ENCODE results near the gene TRAPPC12. TPM values are rescaled to one million over a fixed set of nuclear protein-coding genes. Genes with fewer than 3 reads are reported as not detected.

Gene TRAPPC12
- polyA plus RNA-seq, 1 donor (not counting 4 experiments of a cell fraction or from before 2014, with no cell fraction given), result 44.2 TPM

- H3K4me1 ChIP-seq (ENCODE audit: control insufficient read depth, extremely low read depth, insufficient read depth, low read length), result no peaks in the 10 kb centered on the region
- H3K27ac ChIP-seq (ENCODE audit: control insufficient read depth, insufficient read depth, low read length), result no peak overlapping the region
- H3K4me2 ChIP-seq (ENCODE audit: control insufficient read depth, extremely low read depth, insufficient read depth, low read depth, low read length), result no peak overlapping the region
- FAIRE-seq (no peak), DNase-seq (ENCODE audit: low read depth, low spot score) (no peak)
- H3K27me3 ChIP-seq (ENCODE audit: control insufficient read depth, extremely low read depth, insufficient read depth, low read length), result no peaks in the 10 kb centered on the region
- H3K9me1 ChIP-seq (ENCODE audit: control insufficient read depth, extremely low read depth, insufficient read depth, low read length), result no peaks in the 10 kb centered on the region
- no peak overlapping the region for H2AFZ ChIP-seq (ENCODE audit: control insufficient read depth, low read length)
- no peak for TF ChIP-seq EZH2 (IDR thresholded peaks at IDR 0.05; ENCODE audit: low read length)
- TF ChIP-seq CTCF (optimal IDR thresholded peaks at IDR 0.05 in 1 of 3, IDR thresholded peaks at IDR 0.05 in 1 of 3, conservative IDR thresholded peaks at IDR 0.05 in 1 of 3; ENCODE audit: extremely low read depth in 1 of 3, insufficient read depth in 2 of 3, low read length in 3 of 3), result no peak
- H3K36me3 ChIP-seq (ENCODE audit: control insufficient read depth in 2 of 2, extremely low read depth in 1 of 2, insufficient read depth in 2 of 2, low read length in 2 of 2), result no peaks in the 10 kb centered on the region
- H4K20me1 ChIP-seq (ENCODE audit: control insufficient read depth, extremely low read depth, insufficient read depth, low read length), result no peaks in the 10 kb centered on the region
- dilution Hi-C loops (cut with MboI; ENCODE audit: extremely low pct_ligation_motif_present, low sequenced_read_pairs), result no loop called here
- no peak overlapping the region for H3K9ac ChIP-seq (ENCODE audit: control insufficient read depth, extremely low read depth, insufficient read depth, low read length)
- no peaks in the 10 kb centered on the region for H3K9me3 ChIP-seq (ENCODE audit: control insufficient read depth, low read depth, low read length)
- H3K4me3 ChIP-seq (ENCODE audit: control insufficient read depth in 2 of 3, extremely low read depth in 1 of 3, insufficient read depth in 2 of 3, low read depth in 1 of 3, low read length in 3 of 3), result no peak overlapping the region
- H3K79me2 ChIP-seq (ENCODE audit: control insufficient read depth, insufficient read depth, low read length), result no peaks in the 10 kb centered on the region
Measured at GRCh38 chr2:3488061-3488531, 108.6 kb downstream of the TRAPPC12 start.

- no peak for TF ChIP-seq CTCF (optimal IDR thresholded peaks at IDR 0.05 in 1 of 3, IDR thresholded peaks at IDR 0.05 in 1 of 3, conservative IDR thresholded peaks at IDR 0.05 in 1 of 3; ENCODE audit: extremely low read depth in 1 of 3, insufficient read depth in 2 of 3, low read length in 3 of 3)
- TF ChIP-seq EZH2 (IDR thresholded peaks at IDR 0.05; ENCODE audit: low read length), result no peak
- Histone ChIP-seq H4K20me1 (ENCODE audit: control insufficient read depth, extremely low read depth, insufficient read depth, low read length) (no peaks in the 10 kb centered on the region), H3K9ac (ENCODE audit: control insufficient read depth, extremely low read depth, insufficient read depth, low read length) (no peak overlapping the region), H3K9me1 (ENCODE audit: control insufficient read depth, extremely low read depth, insufficient read depth, low read length) (no peaks in the 10 kb centered on the region), H3K4me1 (ENCODE audit: control insufficient read depth, extremely low read depth, insufficient read depth, low read length) (no peaks in the 10 kb centered on the region), H3K27ac (ENCODE audit: control insufficient read depth, insufficient read depth, low read length) (no peak overlapping the region), H3K36me3 (ENCODE audit: control insufficient read depth in 2 of 2, extremely low read depth in 1 of 2, insufficient read depth in 2 of 2, low read length in 2 of 2) (no peaks in the 10 kb centered on the region), H2AFZ (ENCODE audit: control insufficient read depth, low read length) (no peak overlapping the region), H3K4me2 (ENCODE audit: control insufficient read depth, extremely low read depth, insufficient read depth, low read depth, low read length) (no peak overlapping the region), H3K4me3 (ENCODE audit: control insufficient read depth in 2 of 3, extremely low read depth in 1 of 3, insufficient read depth in 2 of 3, low read depth in 1 of 3, low read length in 3 of 3) (no peak overlapping the region), H3K79me2 (ENCODE audit: control insufficient read depth, insufficient read depth, low read length) (no peaks in the 10 kb centered on the region), H3K27me3 (ENCODE audit: control insufficient read depth, extremely low read depth, insufficient read depth, low read length) (no peaks in the 10 kb centered on the region), H3K9me3 (ENCODE audit: control insufficient read depth, low read depth, low read length) (no peaks in the 10 kb centered on the region)
- dilution Hi-C loops (cut with MboI; ENCODE audit: extremely low pct_ligation_motif_present, low sequenced_read_pairs), result no loop called here
- DNase-seq (ENCODE audit: low read depth, low spot score) (no peak), FAIRE-seq (no peak)
Measured at GRCh38 chr2:3488855-3489763, 109.6 kb downstream of the TRAPPC12 start.
